GM12874 (cell line): ENCODE measurements around the gene ARHGAP15.

Source experiments
- TF ChIP-seq, protein P1 (sequence below): IDR thresholded peaks from 2 replicates; pipeline ENCODE4 v1.5.1; 2011; ENCODE audit warnings: low read depth, mild to moderate bottlenecking, control low read depth, low read length, moderate library complexity; ENCODE audit not compliant: insufficient read depth

Gene ARHGAP15

DNA sequence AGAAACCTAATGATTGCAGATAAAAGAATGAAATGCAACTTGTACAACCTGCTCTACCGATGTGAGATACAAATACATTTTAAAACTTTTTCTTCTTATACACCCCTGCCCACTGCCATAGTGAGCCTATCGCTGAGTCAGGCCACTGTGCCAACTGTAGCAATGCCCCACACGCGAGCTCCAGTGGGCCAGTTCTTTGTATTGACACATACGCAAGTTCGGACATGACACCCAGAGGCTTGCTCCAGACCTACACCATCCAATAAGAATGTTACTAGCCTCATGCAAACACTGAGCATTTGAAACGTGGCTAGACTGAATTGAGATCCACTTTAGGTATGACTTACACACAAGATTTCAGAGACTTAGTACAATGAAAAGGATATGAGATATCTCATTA lies 340.1 kb downstream of the ARHGAP15 start:
- TF ChIP-seq, protein P1, sequence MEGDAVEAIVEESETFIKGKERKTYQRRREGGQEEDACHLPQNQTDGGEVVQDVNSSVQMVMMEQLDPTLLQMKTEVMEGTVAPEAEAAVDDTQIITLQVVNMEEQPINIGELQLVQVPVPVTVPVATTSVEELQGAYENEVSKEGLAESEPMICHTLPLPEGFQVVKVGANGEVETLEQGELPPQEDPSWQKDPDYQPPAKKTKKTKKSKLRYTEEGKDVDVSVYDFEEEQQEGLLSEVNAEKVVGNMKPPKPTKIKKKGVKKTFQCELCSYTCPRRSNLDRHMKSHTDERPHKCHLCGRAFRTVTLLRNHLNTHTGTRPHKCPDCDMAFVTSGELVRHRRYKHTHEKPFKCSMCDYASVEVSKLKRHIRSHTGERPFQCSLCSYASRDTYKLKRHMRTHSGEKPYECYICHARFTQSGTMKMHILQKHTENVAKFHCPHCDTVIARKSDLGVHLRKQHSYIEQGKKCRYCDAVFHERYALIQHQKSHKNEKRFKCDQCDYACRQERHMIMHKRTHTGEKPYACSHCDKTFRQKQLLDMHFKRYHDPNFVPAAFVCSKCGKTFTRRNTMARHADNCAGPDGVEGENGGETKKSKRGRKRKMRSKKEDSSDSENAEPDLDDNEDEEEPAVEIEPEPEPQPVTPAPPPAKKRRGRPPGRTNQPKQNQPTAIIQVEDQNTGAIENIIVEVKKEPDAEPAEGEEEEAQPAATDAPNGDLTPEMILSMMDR, result no peak

DNA sequence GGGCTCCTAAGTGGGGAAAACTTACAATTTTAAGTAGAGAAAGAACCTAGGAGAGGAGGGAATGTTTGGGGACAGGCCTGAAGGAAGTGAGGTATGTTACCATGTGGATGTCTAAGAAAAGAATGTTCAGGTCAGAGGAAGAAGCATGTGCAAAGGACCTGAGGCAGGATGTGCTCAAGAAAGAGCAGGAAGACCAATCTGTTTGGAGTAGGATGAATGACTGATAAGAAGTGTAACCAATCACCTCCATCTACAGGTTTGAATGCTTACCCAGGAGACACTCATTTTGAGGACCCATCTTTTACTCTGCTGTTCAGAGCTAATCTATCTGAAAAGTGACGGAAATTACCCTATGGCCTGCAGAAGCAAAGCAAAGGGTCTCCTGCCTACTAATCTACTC lies 342.3 kb downstream of the ARHGAP15 start:
- TF ChIP-seq, protein P1, result no peak

DNA sequence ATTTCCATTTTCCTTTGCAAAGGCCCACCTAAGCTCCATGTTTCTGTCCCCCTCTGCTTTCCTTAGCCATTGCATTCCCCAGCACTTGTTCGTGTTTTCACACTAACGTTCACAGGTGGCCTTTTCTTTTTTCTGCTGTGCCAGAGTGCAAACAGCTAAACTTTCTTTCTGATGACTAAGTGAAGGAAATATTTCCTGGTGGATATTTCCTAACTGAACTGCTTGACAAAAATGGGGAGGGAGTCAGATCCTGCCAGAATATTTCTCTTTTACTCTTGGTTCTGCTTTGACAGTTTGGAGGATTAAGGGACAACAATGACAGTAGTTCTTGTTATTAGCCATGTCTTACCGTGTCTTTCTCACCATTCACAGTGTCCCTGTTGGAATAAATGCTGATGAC lies 344.0 kb downstream of the ARHGAP15 start:
- TF ChIP-seq, protein P1, result no peak

DNA sequence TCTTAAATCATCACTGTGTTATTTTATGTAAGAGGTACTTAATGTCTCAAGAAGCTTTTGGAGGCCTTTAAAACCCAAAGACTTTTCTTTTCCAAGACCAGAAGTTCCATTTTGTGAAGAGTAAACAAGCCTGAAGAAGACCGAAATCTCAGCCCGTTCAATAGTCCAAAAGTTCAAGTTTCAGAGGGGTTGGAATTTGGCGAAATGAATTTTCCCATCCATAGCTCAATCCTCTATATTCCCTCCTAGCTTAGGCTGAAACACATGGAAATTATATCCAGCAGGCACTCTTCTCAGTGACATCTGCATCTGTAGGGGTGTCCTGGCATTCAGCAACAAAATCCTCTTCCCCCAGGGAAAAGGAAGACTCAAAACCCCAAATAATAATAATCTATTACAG lies 344.6 kb downstream of the ARHGAP15 start:
- TF ChIP-seq, protein P1, result no peak

DNA sequence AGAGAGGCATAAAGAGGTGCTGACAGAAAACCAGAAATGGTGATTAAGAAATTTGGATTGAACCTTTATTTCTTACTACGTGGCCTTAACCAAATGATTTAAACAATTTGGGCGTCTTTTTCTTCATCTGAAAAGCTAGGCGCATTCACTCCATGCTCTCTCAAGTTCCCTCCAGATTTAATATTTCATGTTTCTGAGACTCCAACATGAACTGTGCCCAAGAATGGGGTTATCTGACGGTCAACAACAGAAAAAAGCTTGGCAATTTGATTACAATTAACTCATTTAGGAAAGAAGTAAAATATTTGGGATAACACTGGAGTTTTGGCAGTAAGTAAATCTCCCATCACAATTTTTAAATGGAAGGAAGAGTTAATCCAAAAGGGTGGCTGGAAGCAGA lies 345.4 kb downstream of the ARHGAP15 start:
- TF ChIP-seq, protein P1, result no peak

DNA sequence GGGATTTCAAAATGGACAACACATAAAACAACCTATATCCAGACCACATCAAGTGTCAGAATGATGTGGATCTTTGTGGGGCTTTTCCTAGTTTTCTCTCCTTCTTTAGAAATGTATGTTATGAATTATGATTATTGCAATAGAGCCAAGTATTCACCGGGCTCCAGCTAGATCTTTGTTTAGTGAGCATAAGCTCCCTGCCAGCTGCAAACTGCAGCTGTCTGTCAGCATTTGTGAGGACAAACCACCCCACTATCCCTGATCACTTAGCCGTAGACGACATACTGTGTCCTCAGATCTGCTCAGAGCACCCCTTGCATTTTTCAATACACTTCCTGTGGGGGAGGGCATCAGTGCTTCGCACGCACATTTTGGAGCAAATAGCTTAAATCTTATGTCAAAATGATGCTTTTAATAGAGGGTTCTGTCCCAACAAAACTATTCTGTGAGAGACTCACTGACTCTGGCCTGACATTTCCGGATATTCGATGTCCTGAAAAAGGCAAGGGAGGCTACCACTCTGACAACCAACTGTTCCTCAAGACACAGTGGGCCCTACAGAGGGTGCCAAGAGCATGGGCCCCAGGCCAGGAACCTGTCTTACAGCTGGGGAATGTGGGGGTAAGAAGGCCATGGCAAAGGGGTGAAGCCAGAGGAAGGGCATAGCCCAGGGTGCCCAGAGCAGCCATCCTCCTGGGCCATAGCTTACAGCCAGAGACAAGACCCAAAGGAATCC lies 346.0 kb downstream of the ARHGAP15 start:
- TF ChIP-seq, protein P1, result no peak

DNA sequence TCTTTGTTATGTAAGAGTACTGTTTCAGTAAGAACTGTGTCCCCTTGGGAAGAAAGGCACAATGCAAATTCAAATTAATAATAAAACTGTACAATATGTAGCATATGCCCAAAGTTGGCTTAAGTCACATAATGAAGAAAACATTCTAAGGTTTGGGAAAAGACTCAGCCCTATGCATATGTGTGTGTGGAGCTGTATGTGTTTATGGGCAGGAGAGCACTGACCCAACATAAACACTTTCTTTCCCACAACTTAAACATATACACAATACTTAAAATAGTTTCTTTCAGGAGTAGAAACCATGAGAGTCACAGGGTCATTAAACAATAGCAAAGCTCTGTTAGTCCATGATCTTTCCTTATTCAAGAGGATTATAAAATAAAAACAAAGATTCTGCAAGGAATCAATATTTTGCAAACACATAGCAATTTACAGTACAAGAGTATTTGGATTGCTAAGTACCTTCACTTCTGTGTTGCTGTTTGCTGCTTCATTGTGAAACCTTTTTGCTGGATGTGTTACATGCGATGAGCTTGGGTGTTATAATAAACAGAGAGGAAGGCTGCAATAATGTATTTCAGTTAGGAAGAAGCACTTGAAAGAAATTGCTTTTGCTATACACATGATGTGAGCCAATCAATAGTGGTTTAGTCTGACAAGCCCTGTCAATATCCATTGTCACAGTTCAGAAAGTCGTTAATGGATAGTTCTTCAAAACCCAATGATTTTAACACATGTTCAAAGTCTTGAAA lies 347.3 kb downstream of the ARHGAP15 start:
- TF ChIP-seq, protein P1, result no peak
